Epithelial cell of prostate (primary cell): Measurements from ENCODE around the gene LRRC73.
"Not testable (repeated sequence)": the region's sequence is repeated elsewhere in the genome, so short reads cannot be mapped to it uniquely, and the experiment has no call there.

Experiments used
- DNase-seq: peaks from one replicate; pipeline ENCODE4 v3.0.0-alpha.2; 2011; ENCODE audit warnings: low read depth, low spot score
- H3K27ac ChIP-seq: fragments of 450-650 bp; 2 replicates; pipeline ENCODE4 v1.5.1; 2017; ENCODE audit warnings: mild to moderate bottlenecking

LRRC73 gene

DNA sequence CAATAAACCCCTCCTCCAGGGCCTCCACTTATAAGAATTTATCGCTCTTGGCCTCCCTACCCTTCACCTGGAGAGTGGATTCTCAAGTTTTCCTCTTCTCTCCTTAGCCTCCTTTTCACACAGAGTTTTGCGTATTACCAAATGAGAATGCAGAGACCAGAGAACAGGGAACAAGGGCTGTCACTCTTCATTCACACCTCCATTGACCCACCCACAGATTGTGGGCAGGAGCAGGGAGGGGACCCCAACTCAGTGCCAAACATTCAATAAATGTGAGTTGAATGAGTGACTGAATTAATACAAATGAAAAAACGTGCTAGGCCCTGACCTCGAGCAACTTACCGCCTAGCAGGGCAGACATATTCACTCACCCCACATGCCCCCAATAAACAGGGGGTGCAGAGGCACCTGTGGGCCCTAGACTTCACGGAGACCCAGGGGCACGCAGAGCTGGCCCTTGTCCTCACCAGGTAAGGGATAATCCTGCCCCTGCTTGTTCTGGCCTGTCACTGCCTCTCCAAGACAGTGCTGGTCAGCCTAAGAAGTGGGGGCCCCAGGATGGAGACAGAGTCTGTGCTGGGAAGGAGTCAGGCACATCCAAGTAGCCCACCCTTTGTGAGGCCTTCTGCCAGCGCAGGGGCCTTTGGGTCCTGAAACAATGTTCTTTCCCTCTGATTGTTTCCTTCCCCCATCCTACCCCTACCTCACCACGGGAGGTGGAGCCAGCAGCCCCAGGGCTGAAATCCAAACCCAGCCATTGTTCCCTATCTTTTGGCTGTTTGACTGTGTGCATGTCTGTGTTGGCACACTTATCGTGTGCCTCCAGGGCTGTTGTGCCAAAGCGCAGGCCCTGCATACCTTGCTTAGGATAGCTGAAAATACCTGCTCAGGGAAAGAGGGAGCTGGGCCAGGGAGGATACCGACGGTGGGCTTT lies 41.1 kb downstream of the LRRC73 start:
- no peak for DNase-seq
- H3K27ac ChIP-seq = no peak overlapping the region

DNA sequence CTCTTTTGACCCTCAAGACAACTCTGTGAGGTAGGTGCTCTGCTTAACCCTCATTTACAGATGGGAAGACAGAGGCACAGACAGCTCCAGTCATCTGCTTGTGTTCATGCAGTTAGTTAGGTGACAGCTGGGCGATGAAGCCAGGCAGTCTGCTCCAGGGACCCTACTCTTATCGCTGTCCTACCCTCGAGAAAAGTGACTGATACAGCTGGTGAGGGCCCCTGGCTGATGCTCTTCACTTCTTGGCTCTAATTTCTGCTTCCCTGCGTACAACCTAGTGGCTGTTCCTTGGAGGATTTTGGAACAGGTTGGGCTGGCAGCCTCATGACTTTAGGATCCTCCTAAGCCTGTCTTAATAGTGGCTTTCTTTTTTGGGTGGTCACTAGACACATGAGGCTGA lies 41.9 kb downstream of the LRRC73 start:
- H3K27ac ChIP-seq = no peak overlapping the region
- no peak for DNase-seq

DNA sequence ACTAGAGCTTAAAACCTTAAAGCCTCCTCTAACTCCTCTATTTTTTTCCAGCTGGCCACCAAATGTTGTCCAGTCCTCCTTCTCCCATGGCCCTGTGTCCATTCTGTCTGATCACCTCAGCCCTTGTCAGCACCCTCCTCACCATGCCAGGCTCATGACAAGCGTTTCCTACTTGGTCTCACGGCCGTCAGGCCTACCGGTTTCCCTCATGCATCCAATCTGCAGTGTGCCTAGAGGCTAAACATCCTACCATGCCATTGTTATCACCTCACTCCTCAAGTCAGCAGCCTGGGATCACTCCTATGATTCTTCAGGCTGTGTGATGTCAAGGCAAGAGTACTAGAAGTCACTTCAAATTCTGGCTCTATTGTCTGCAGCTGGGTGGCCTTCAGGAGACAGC lies 42.4 kb downstream of the LRRC73 start:
- no peak overlapping the region for H3K27ac ChIP-seq
- no peak for DNase-seq

DNA sequence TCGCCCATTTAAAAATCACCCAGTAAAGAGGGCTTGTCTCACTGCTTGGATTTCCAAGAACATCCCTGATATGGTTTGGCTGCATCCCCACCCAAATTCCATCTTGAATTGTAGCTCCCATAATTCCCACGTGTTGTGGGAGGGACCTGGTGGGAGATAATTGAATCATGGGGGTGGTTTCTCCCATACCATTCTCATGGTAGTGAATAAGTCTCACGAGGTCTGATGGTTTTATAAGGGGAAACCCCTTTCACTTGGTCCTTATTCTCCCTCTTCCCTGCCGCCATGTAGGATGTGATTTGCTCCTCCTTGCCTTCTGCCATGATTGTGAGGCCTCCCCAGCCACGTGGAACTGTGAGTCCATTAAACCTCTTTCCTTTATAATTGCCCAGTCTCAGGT lies 42.9 kb downstream of the LRRC73 start:
- H3K27ac ChIP-seq = not testable (repeated sequence)

DNA sequence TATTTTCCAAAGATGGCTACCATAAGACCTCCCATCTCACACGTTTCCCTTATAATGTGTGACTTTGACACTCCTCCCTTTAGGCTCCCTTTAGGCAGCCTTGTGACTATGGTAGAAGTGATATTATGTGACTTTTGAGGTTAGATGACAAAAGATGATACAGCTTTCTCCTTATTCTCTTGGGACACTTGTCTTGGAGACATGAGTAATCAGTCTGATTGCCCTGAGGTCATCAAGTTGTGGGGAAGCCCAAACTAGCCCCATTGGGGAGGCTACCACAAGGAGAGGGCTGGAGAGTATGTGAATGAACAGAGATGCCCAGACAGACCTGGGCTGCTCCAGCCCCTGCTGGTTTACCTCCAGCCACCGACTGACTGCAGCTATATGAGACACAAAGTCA lies 44.2 kb downstream of the LRRC73 start:
- no peak overlapping the region for H3K27ac ChIP-seq
- no peak for DNase-seq

More for the DNA sequence above, 42.9 kb downstream of the LRRC73 start:
- not testable (repeated sequence) for DNase-seq

DNA sequence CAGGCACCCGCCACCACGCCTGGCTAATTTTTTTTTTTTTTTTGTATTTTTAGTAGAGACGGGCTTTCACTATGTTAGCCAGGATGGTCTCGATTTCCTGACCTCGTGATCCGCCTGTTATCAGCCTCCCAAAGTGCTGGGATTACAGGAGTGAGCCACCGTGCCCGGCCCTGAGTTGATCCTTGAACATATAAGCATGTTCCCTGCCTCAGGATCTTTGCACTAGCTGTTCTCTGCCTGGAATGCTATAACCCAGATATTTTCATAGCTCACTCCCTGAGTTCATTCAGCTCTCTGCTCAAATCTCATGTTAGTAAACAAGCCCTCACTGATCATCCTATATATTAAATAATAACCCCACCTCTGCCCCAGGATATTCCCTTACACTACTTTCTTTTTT lies 45.8 kb downstream of the LRRC73 start:
- DNase-seq = no peak
- H3K27ac ChIP-seq = no peak overlapping the region

DNA sequence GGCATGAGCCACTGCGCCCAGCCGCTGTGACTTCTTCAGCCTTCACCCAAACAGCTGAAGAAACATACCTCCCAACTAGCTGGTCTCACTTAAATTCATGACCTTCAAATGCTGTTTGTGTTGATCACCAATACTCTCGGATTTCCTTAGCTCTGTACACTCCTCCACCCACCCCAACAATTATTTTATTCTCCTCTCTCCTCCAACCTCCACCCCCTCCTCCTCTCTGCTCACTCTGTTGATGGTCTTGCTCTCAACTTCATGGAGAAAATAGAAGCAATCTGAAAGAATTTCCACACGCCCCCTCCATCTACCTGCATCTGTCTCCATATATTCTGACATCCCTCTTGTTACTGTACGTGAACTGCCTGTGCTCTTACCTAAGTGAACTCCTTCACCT lies 48.2 kb downstream of the LRRC73 start:
- DNase-seq = no peak
- H3K27ac ChIP-seq = no peak overlapping the region

DNA sequence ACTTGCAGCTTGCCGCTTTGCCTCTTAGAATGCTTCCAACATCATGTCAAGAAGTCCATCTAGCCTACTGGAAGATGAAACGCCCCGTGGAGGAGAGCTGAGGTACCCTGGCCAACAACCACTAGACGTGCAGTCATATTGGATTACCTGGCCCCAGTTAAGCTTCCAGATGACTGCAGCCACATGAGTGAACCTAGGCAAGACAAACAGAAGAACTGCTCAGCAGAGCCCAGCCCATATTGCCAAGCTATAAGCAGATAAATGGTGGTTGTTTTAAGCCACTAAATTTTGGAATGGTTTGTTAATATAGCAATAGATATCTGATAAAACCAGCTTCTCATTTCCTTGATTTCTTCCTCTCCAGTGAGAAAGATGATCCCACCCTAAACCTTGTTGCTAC lies 50.1 kb downstream of the LRRC73 start:
- H3K27ac ChIP-seq = no peak overlapping the region
- DNase-seq = no peak

DNA sequence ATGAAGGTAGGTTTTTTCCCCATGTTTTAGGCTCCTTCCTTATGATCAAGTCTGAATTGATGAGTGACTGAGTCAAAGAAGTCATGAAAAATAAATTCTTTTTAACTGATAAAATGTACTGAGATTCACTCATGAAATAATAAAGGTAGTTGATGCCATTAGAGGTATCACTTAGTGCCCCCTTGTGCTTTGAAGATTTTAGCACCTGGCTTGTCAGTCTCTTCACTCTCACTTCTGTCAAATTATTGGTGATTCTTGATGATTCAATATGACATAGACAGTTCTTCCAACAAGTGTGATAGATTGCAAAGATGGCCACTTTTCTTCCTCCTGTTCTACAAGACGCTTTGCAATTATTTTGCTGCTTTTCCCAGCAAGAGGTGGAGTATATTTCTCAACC lies 50.6 kb downstream of the LRRC73 start:
- DNase-seq = no peak

DNA sequence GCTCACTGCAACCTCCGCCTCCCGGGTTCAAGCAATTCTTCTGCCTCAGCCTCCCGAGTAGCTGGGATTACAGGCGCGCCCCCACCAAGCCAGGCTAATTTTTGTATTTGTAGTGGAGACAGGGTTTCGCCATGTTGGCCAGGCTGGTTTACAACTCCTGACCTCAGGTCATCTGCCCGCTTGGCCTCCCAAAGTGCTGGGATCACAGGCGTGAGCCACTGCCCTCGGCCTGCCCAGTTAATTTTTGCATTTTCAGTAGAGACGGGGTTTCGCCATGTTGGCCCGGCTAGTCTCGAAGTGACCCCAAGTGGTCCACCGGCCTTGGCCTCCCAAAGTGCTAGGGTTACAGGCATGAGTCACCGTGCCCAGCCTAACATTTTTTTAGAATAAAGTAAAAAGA lies 52.0 kb downstream of the LRRC73 start:
- H3K27ac ChIP-seq, DNase-seq: not testable (repeated sequence)

More for the DNA sequence above, 50.6 kb downstream of the LRRC73 start:
- no peak overlapping the region for H3K27ac ChIP-seq

DNA sequence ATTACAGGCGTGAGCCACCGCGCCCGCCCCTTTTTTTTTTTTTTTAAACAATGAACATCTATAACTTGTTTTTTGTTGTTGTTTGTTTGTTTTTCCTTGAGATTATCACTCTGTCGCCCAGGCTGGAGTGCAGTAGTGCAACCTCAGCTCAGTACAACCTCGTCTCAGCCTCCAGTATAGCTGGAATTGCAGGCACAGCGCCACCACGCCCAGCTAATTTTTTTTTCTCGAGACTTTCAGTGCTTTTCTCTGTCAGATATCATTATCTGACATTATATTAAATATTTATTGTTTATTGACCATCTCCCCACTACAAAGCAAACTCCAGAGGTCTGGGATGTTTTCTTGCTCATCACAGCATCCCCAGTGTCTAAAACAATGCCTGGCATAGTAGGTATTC lies 52.5 kb downstream of the LRRC73 start:
- DNase-seq = no peak

More for the DNA sequence above, 52.5 kb downstream of the LRRC73 start:
- H3K27ac ChIP-seq = no peak overlapping the region
